PC-9 (cell line): Measurements from ENCODE around the gene TPRG1.

Experiments
- CTCF ChIP-seq: fragments of 200-600 bp; sonication (generic); conservative IDR thresholded peaks from 2 replicates; pipeline ENCODE4 v1.6.1; 2017; ENCODE audit warnings: mixed run types, antibody characterized with exemption, mild to moderate bottlenecking, moderate library complexity
- EZH2 ChIP-seq: fragments of 200-600 bp; sonication (generic); IDR thresholded peaks from 2 replicates; pipeline ENCODE4 v1.8.0; 2017; ENCODE audit warnings: antibody characterized with exemption, low read depth

- no peak for TF ChIP-seq CTCF
- TF ChIP-seq EZH2: no peak
These were observed 116.8 kb downstream of the TPRG1 start for GRCh38 chr3:189288348-189289235.
